GM21515 (cell line): ENCODE data around the gene APOBEC3H.

Source experiments
- ATAC-seq: cut with Tn5 transposase; IDR thresholded peaks from one replicate; pipeline ENCODE4 v1.9.1; 2021; ENCODE audit not compliant: unreplicated experiment

The APOBEC3H gene

GRCh38 chr22:39134366-39135091, 37.5 kb downstream of the APOBEC3H start:
- no peak for ATAC-seq

DNA sequence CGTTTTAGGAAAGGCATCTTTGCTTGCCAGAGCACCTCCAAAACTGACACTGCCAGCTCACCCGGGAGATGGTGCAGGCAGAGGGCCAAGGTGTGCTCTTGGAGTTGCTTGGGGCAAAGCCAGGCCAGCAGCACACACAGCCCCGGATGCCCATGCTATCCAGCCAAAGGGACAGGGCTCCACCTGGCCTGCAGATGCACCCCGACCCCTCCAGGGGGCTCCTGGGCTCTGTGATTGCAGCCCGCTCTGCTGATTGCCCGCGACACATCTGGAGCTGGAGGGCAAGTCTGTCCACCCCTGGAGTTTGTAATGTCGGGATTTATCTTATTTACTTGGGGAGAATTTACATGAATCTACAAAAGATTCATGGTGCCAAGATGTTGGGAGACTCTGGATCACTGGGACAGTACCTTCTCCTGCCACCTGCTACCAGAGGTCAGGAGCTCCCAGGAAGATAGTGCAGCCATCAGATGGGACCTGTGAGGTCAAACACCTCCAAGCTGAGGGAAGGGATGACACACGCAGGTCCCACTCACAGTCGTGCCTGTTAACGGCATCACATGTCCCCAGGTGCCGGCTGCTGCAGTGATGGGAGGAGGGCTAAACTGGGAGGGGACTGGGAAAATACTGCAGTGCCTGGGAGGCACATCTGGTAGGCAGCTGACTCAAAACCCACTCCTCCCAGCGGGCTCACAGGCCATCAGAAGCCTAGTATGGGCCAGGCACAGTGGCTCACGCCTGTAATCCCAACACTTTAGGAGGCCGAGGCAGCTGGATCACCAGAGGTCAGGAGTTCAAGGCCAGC, 38.2 kb downstream of the APOBEC3H start:
- no peak for ATAC-seq

DNA sequence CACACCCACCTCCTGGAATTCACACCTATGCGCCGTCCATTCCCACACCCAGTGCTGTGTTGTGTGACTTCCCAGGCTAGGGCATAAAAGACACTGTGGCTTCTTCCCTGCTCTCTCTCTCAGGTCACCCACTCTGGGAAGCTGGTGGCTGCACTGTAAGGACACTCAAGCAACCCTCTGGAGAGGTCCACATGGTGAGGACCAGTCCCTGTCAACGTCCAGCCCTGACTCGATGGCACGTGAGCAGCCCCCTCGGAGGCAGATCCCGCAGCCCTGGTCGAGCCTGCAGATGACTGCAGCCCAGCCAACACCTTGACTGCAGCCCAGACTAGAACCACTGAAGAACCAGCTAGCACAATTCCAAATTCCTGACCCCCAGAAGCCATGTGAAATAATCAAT, 39.3 kb downstream of the APOBEC3H start:
- no peak for ATAC-seq

GRCh38 chr22:39138357-39138997, 41.4 kb downstream of the APOBEC3H start:
- no peak for ATAC-seq

GRCh38 chr22:39139933-39140332, 42.9 kb downstream of the APOBEC3H start:
- ATAC-seq = no peak

GRCh38 chr22:39142088-39142680, 45.1 kb downstream of the APOBEC3H start:
- ATAC-seq = no peak

DNA sequence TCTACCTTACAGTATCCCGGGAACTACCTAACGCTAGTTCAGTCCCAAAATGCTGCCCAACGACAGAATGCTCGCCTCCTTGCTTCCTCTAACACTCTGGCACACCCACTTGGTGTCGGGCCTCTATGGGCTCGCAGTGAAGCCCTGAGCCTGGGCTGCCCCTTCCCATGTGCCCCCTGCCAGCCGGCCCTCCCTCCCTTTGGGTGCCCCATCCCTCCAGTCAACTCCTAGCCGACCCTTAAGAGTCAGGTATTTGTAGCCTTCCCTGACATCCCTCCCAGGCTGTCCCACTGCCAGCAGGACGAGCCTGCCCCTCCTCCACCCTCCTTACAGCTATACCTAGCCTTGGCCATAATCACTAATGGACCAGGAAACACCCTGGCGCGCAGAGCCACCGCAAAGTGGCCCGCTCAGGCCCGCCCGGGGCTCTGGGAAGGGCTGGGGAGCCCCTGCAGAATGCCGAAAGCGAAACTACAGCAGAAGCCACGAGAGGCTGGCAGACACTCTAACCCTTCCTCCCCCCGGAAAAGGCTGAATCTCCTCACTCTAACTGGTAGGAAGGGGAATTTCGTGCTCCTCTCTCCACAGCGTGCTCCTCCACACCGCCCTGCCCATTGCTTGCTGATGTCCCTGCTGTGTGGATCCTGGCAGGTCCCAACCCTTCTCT, 47.2 kb downstream of the APOBEC3H start:
- ATAC-seq = no peak

GRCh38 chr22:39146256-39147101, 49.4 kb downstream of the APOBEC3H start:
- ATAC-seq = no peak

DNA sequence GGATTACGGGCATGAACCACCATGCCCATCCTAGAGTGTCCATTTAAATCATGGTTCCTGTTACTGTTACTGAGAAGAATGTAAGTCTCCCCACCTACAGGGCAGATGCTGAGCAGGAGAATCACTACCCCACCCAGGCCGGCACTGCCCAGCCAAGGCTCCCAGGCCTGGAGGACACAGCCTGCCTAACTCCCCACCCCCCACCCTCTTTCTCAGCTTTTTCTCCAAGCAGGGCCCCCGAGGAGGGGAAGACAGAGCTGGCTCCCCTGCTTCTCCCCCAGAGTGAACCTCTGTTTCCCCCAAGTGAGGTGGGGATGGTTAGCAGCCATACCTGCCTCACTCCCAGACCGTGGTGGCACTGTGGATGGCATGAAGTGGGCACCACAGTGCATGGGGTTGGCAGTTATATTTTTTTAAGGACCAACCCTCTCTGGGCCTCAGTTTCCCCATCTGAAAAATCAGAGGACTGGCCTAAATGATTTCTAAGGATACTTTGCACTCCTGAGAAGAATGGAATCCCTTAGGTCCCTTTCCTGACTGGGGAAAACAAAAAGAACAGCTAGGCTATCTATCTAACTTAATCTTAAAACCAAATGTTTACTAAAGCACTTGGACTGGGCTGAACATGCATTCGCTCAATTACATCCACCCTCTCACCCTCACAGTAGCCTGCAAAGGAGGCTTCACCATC, 50.4 kb downstream of the APOBEC3H start:
- ATAC-seq = no peak

DNA sequence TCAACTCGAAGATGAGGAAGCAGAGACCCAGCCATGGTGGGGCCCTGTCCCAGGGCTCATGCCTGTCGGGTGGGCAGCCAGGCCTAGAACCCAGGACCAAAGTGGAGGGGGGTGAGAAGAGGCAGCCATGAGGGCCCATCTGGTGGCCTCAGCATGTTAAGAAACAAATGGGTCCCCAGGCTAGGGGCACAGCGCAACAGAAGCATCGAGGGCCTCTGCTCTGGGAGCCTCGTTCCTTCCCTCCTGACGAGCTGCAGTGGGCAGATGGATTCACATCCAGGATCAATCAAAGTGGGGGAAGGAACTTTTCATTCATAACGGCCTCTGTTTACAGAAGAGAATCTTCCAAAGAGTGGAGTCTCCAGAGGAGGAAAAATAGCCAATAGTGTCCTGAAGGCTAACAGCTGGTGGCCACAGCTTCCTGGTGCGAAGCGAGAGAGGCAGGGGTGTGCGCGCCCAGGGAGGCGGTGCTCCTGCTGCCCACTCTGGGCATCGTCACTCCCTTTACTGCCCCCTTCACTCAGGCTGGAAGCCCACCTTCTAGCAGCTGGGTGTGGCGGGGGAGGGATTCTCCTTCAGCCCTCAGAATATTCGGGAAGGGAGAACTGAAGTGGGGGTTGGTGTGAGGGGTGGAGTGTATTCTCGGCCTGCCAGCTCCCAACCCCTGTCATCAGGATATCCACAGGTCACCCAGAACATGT, 51.1 kb downstream of the APOBEC3H start:
- no peak for ATAC-seq

- ATAC-seq = no peak
These were observed 51.9 kb downstream of the APOBEC3H start for GRCh38 chr22:39148727-39149535.

DNA sequence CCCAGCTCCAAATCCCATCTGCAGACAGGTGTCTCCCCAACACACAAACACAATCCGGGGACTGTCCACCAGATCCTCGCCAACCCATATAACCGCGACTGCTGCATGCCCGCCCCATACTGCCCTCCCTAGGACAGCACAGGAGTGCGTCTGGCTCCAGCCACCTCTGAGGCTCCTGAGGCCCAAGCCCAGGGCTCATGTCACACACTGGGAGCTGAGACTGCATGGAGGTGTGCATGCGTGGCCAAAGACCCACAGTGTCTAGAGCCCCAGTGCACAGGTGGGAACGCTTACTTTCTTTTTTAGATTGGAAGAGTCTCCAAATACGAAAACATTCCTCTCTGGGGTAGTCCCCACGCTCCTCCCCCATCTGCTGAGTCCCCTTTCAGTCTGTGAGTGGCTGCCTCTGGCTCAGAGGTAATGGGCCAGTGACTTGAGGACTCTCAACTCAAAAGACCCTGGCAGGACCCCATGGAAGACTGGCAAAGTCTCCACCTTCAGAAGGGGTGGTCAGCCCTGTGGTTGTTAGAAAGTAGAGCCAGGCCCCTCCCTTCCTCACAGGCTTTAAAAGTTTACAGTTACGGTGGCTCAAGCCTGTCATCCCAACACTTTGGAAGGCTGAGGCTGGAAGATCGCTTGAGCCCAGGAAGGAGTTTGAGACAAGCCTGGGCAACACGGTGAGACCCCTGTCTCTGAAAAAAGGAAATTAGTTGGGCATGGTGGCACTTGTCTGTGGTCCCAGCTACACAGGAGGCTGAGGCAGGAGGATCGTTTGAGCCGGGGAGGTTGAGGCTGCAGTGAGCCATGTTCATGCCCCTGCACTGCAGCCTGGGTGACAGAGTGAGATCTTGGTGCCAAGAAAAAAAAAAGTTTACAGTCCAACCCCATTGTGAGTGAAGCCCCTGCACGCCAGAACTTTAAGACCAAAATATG, 53.1 kb downstream of the APOBEC3H start:
- no peak for ATAC-seq

- ATAC-seq = no peak
These were observed 53.8 kb downstream of the APOBEC3H start for GRCh38 chr22:39150848-39151215.

DNA sequence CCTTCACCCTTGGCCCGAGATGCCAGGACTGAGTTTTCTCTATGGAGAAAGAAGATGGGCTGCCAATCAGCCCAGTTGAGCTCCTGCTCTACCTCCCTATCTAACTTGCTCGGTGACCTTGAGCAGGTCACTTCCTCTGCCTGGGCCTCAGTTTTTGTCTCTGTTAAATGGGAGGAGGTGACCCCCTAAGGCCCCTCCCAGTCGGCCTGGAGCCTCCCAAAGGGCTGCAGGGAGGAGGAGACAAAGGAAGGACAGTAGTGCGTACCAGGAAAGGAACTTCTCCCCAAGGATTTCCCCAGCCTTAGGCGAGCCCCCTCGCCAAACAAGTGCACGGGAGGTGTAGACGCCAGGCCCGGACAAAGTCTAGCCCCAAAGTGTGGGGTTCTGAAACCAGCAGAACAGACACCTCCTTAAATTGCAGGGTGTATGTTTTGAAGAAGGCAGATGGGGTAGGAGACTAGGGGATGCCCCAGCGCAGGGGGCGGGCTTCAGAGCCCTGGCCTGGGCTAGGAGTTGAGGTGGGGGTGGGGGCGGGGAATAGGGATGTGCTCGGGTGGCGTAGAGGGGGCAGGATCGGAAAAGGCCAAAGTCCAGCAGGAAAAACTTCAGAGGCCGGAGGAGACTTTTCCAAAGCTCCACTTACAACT, 54.4 kb downstream of the APOBEC3H start:
- no peak for ATAC-seq

GRCh38 chr22:39152024-39152510, 55.0 kb downstream of the APOBEC3H start:
- ATAC-seq = no peak

DNA sequence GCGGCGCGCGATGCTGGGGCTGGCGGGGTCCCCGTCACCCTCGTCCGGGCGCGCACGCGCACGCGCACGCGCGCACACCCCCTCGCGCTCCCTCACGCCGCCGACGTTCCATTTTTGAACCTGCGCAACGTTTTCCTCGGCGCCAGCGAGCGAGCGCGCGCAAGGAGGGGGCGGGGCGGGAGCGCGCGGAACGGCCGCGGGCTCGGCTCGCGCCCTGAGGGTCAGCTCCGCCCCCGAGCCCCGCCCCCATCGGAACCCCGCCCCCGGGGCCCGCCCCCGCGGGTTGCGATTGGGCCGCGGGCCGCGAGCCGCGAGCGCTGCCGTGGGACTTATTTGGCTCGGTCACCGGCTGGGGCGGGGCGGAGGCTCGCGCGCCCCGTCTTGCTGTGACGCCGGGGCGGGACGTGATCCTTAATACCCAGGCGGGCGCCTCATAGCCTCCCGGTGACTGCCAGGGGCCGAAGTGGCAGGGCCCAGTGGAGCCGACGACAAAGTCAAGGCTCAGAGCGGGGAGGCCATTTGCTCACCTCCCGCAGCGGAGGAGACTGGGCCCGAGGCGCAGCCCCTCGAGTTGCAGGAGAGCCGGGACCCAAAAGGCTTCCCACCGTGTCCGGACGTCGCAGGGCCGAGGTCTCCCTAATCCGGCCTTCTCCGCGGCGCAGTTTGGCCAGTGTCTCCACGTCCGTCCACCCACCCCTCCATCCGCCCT, 55.6 kb downstream of the APOBEC3H start, which contains the start of gene CBX7:
Gene CBX7, minus strand, starts transcription at position 170 of the 709 bp plus-strand sequence. CDS start 236 bp downstream, outside the sequence.
- peak; percentile 67 for ATAC-seq
